Activated naive CD4-positive, alpha-beta T cell treated with anti-CD3 and anti-CD28 coated beads, Interleukin-2, amount 10 ng/mL, durations not matched to agents 7 days and 5 days (primary cell): ENCODE measurements around the gene TMCC3.

Source experiments
- CTCF ChIA-PET: fragments of 350-600 bp; sonication (Branson Sonifier 250); formaldehyde crosslinking; loops from one replicate; lab custom pipeline; 2021; ENCODE audit warnings: antibody characterized with exemption; lab: Charles Lee
- DNase-seq: peaks from one replicate; pipeline ENCODE4 v3.0.0-alpha.2; 2020
- H3K27ac Mint-ChIP-seq: one replicate; pipeline ENCODE4 v1.8.0; 2021; ENCODE audit warnings: mild to moderate bottlenecking, moderate library complexity, mixed read lengths
- H3K27me3 Mint-ChIP-seq: one replicate; pipeline ENCODE4 v1.8.0; 2021; ENCODE audit warnings: mild to moderate bottlenecking, mixed read lengths
- H3K36me3 Mint-ChIP-seq: one replicate; pipeline ENCODE4 v1.8.0; 2021; ENCODE audit warnings: mixed read lengths
- H3K4me1 Mint-ChIP-seq: one replicate; pipeline ENCODE4 v1.8.0; 2021; ENCODE audit warnings: mixed read lengths
- H3K4me3 Mint-ChIP-seq: one replicate; pipeline ENCODE4 v1.8.0; 2021; ENCODE audit warnings: mild to moderate bottlenecking, moderate library complexity, mixed read lengths
- H3K9me3 Mint-ChIP-seq: one replicate; pipeline ENCODE4 v1.8.0; 2021; ENCODE audit warnings: mixed read lengths

Gene TMCC3

DNA sequence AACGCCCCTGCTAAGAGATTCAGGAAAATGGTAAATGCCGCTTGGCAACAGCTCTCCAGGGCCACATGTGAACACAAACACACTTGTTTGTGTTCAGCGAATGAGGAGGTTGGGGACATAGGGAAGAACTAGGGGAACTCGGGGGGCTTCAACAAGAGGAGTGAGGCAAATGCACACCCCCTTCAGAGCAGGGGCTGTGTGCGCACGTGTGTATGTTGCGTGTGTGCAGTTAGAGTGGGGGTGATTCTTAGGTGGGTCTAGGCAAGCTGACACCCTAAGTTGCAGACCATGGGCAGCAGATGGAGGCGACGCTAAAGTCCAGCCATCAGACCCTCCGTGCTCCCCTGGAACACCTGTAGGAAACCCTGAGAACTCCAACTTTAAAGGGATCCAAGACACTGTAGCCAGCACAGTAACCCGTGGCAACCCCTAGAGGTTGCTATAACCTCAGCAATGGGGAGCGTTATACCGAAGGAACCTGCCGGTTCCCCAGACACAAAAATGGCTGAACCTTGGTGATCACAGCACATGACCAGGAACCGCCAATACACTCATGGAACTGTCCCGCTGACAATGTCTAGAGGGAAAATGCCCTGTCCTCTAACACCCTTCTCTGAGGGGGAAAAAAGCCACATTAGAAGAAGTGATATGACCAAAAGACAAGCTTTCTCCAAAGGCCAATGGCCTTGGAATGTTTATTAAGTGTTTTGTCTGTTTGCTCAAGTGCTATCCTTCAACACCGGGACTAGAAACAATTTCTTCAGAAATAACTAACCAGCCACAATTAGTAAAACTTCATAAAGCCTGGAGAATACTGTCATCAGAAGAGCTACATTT is 104.2 kb downstream of the TMCC3 start:
- DNase-seq = no peak
- no peak overlapping the region for H3K27ac Mint-ChIP-seq
- H3K36me3 Mint-ChIP-seq = peaks cover 11% of the 10 kb centered on the region
- CTCF ChIA-PET = interaction anchor here (0.6 to 1.5 kb wide), 2 partner anchors 168 to 218 kb away, joined by 3 read pairs; no protein-coding TSS in a partner anchor
- H3K4me1 Mint-ChIP-seq = no peaks in the 10 kb centered on the region
- H3K9me3 Mint-ChIP-seq = peaks cover 36% of the 10 kb centered on the region
- peaks cover 14% of the 10 kb centered on the region for H3K27me3 Mint-ChIP-seq
- no peak overlapping the region for H3K4me3 Mint-ChIP-seq

DNA sequence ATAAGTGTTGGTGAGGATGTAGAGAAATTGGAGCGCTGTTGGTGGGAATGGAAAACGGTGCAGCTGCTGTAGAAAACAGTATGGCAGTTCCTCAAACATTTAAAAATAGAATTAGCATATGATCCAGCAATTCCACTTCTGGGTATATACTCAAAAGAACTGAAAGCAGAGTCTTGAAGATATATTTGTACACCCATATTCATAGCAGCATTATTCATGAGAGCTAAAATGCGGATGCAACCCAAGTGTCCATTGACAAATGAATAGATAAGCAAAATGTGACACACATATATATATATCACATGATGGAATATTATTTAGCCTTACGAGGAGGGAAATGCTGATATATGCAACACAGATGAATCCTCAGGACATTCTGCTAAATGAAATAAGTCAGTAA is 106.0 kb downstream of the TMCC3 start:
- H3K4me1 Mint-ChIP-seq = no peaks in the 10 kb centered on the region
- peaks cover 19% of the 10 kb centered on the region for H3K27me3 Mint-ChIP-seq
- H3K4me3 Mint-ChIP-seq = no peak overlapping the region
- H3K9me3 Mint-ChIP-seq = peaks cover 36% of the 10 kb centered on the region
- H3K27ac Mint-ChIP-seq = no peak overlapping the region
- H3K36me3 Mint-ChIP-seq = peaks cover 11% of the 10 kb centered on the region
- no peak for DNase-seq
- CTCF ChIA-PET = no interaction called here

DNA sequence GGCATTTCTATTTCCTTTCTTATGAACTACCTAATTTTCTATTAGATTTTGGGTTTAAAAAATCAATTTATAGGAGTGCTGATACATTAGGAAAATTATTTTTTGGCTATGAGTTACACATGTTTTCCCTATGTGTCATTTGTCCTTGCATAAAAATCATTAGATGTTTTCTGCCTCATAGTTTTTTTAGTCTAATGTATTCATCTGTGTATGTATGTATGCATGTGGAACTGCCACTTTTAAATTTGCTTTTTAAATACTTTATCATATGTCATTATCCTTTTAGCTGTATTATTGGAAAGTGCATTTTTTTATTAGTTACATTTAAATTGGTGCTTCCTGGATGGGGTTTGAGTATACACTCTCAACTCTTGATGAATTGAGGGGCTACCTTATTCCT is 112.0 kb downstream of the TMCC3 start:
- Mint-ChIP-seq H3K36me3 (no peaks in the 10 kb centered on the region), H3K27ac (no peak overlapping the region), H3K4me1 (peaks cover 29% of the 10 kb centered on the region), H3K9me3 (no peaks in the 10 kb centered on the region), H3K4me3 (no peak overlapping the region), H3K27me3 (peaks cover 14% of the 10 kb centered on the region)
- CTCF ChIA-PET = no interaction called here
- DNase-seq = no peak

DNA sequence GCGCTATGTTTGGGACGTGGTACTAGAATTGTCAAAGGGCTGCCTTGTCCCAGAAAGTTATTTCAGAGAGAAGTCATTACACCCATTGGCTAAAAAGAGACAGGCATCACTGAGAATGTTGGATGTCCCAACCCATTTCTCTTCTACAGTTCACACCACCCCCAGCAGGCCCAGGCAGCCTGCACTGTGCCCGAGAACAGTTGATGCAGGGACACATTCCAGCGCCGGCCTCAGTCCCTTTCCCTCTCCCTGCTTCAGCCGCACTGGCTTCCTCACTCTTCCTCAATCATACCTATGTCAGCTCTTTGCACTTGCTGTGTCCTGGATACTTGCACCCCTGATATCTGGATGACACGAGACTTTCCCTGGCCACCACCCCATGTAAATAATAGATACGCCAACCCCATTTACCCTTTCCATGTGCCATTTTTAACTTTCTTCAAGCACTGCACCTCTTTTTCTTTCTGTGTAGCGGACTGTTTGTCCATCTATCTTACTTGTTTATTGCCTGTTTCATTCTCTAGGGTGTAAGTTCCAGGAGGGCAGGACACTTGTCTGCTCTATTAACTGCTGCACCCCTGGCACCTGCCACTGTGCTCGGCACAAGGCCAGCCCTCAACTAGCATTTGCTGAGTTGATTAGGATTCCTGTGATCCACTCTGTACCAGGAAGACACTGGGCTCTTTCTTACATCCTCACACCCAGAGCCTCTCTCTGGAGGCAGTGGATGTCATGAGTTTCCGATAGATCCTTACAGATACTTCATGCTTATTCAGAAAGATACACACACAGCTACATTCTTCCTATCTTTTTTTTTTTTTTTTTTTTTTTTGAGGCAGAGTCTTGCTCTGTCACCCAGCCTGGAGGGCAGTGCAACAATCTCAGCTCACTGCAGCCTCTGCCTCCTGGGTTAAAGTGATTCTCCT is 114.1 kb downstream of the TMCC3 start:
- H3K9me3 Mint-ChIP-seq = no peaks in the 10 kb centered on the region
- CTCF ChIA-PET = interaction anchor here (0.7 to 1.3 kb wide), 2 partner anchors 102 to 401 kb away, joined by 3 to 5 read pairs; no protein-coding TSS in a partner anchor
- no peak overlapping the region for H3K4me3 Mint-ChIP-seq
- H3K4me1 Mint-ChIP-seq = peaks cover 36% of the 10 kb centered on the region
- no peak overlapping the region for H3K27ac Mint-ChIP-seq
- no peaks in the 10 kb centered on the region for H3K36me3 Mint-ChIP-seq
- peaks cover 14% of the 10 kb centered on the region for H3K27me3 Mint-ChIP-seq
- no peak for DNase-seq

DNA sequence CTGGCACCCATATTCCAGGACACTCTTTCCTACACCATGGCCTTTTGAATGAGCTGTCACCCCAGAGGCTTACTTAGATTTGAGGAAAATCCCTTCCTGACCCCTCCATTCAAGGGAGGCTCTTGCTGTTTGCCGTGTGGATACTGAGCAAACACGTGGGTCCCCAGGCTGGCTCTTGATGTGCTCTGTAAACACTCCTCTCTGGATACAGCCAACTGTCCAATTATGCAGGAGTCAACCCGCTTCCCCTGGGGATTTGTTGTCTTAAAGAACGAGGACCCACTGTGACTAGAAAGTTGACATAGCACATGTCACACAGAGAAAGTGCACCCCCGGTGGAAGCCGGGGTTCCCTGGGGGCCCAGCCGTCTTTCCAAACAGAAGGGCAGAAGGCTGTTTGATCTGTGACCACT is 114.8 kb downstream of the TMCC3 start:
- Mint-ChIP-seq H3K27me3 (peaks cover 11% of the 10 kb centered on the region), H3K4me1 (peaks cover 36% of the 10 kb centered on the region), H3K9me3 (no peaks in the 10 kb centered on the region), H3K36me3 (no peaks in the 10 kb centered on the region), H3K27ac (no peak overlapping the region), H3K4me3 (no peak overlapping the region)
- DNase-seq = no peak
- CTCF ChIA-PET = interaction anchor here (1.2 to 2.2 kb wide), 4 partner anchors 10 to 794 kb away, joined by 3 to 9 read pairs (median 4); no protein-coding TSS in a partner anchor

DNA sequence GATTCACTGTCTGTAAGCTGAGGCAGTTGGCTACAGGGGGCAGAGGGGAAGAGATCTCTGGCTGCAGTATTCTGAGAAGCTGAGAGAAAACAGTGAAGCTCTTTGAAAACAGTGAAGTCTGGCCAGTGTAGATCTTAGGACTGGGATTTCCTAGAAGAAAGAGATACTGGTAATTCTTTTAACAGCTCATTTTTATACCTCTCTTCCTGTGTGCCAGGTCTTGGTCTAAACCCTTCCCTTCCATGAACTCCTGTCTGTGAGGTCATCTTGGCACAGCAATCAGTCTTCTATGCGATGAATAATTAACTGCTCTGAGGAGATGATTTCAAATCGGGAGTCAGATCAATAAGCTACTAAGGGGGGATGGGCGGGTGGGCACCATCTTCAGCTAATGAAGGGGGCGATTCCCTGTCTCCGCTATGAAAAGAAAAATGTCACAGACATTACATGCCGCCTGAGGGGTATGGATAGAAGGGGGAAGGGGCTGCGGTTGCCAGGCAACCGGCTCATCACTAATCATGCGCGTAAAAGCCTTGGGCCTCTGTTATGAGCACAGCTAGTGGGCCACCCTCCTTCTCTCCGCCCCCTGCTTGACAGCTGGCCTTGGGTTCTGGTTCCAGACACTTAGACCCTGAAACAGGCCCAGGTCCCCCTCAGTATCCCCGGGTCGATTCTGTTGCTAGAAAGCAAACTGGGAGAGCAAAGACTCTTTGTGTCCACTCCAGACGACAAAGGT is 115.4 kb downstream of the TMCC3 start:
- CTCF ChIA-PET = interaction anchor here (1.1 to 2.2 kb wide), 8 partner anchors 10 to 793 kb away, joined by 3 to 14 read pairs (median 4); partner anchors contain the start of gene PLXNC1
- H3K4me3 Mint-ChIP-seq = no peak overlapping the region
- H3K9me3 Mint-ChIP-seq = no peaks in the 10 kb centered on the region
- no peaks in the 10 kb centered on the region for H3K36me3 Mint-ChIP-seq
- peaks cover 36% of the 10 kb centered on the region for H3K4me1 Mint-ChIP-seq
- H3K27ac Mint-ChIP-seq = peak overlapping the region; percentile 80
- H3K27me3 Mint-ChIP-seq = peaks cover 12% of the 10 kb centered on the region
- no peak for DNase-seq

DNA sequence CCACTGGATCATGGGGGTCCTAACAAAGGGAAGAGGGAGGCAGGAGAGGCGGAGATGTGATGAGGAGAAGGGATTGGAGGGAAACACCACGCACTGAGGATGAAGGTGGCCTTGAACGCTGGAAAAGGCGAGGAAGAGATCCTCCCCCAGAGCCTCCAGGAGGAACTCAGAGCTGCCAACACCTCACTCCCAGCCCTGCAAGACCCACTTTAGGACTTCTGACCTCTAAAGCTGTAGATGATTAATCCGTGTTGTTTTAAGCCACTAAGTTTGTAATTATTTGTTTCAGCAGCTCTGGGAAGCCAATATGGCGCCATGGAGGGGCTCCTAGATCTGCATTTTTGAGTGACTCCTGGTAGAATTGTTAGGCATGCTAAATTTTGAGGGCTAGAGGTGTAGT is 116.1 kb downstream of the TMCC3 start:
- Mint-ChIP-seq H3K27me3 (peaks cover 13% of the 10 kb centered on the region), H3K4me3 (no peak overlapping the region)

DNA sequence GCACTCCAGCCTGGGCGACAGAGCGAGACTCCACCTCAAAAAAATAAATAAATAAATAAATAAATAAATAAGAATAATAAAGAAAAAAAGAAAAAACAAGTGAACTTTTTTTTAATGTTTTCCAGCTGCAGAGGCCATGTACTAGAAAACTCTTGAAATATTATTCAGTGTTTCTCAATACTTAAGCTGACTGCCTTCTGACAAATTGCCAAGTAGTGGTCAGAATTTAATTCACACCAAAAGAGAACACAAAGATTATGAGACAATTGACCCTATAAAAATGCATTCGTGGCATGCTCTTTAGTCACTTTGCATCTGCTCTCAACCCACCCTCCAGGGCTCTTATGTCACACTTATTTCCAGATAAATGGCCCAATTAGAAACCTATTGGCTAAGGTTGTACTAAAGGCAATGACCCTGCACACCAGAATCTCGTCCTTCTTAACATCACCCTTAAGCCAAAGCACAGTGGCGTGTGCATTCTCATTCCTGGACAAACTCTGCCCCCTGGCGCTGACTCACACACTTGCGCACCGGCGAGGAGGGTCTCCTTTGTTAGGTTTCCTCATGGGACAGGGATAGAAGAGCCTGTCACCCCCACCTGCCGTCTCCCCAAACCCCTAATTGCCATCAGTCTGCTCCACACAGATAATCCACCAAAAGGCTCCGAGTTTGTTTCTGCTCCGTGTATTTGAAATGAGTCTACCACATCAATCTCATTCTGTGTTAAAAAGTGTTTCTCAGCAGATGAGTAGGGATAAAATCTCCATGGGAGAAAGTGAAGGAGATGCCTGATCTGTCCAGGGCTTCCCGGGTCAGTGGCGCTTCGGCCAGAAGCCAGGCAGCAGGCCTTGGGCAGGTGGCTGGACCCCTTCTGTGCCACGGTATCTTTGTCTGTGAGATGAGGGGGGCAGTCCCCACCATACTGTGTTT is 117.6 kb downstream of the TMCC3 start:
- DNase-seq = peak; percentile 82
- Mint-ChIP-seq H3K4me3 (no peak overlapping the region), H3K27me3 (peaks cover 17% of the 10 kb centered on the region), H3K9me3 (no peaks in the 10 kb centered on the region), H3K36me3 (no peaks in the 10 kb centered on the region), H3K27ac (no peak overlapping the region), H3K4me1 (peaks cover 36% of the 10 kb centered on the region)
- CTCF ChIA-PET = interaction anchor here (0.8 to 3.4 kb wide), 6 partner anchors 204 to 430 kb away, joined by 3 to 17 read pairs (median 6); partner anchors contain the start of gene PLXNC1

More for the DNA sequence above, 116.1 kb downstream of the TMCC3 start:
- no peak for DNase-seq
- Mint-ChIP-seq H3K4me1 (peaks cover 36% of the 10 kb centered on the region), H3K27ac (peak overlapping the region; percentile 80), H3K36me3 (no peaks in the 10 kb centered on the region), H3K9me3 (no peaks in the 10 kb centered on the region)
- CTCF ChIA-PET = interaction anchor here (1.1 to 2.2 kb wide), 8 partner anchors 9 to 792 kb away, joined by 3 to 14 read pairs (median 4); partner anchors contain the start of gene PLXNC1

DNA sequence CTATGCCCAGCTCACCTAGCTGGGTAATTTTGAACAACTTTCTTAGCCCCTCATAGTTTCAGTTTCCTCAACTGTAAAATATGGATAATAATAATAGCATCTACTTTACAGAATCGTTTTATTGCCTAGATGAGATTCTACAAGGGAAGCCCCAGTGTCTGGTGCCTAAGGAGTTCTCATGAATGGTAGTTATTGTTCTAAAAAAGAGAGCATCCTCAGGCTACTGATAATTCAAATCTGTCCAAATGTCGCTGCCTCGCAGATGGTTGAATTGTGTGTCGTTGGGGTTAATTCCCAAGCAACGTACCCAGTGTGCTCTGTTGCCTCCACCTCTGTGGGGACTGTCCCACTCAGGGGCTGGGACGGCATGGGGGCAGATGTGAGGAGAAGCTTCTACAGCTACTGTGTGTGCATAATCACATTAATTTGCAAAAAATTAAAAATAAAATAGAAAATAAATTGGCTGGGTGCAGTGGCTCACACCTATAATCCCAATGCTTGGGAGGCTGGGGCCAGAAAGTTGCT is 119.1 kb downstream of the TMCC3 start:
- H3K27me3 Mint-ChIP-seq = peaks cover 17% of the 10 kb centered on the region
- H3K4me3 Mint-ChIP-seq = no peak overlapping the region
- CTCF ChIA-PET = interaction anchor here (0.9 to 3.4 kb wide), 4 partner anchors 323 to 429 kb away, joined by 3 to 17 read pairs (median 6); no protein-coding TSS in a partner anchor
- no peak for DNase-seq
- no peaks in the 10 kb centered on the region for H3K9me3 Mint-ChIP-seq
- H3K27ac Mint-ChIP-seq = no peak overlapping the region
- peaks cover 33% of the 10 kb centered on the region for H3K4me1 Mint-ChIP-seq
- no peaks in the 10 kb centered on the region for H3K36me3 Mint-ChIP-seq

DNA sequence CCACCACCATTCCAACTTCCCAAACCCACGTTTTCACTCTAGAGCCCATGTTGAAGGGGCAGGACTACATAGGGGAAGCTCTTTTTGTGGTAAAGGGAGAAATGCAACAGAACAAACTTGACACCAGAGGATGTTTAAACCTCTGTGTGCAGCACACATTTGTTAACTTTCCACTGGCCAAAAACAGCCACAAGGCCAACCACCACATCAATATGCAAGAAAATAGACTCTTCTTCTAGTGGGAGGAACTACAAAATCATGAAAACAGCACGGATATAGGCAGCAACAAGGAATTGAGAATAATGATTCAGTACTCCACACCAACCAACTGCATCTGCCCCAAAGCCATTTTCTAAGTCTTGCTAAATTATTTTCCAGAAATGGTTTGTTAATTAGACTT is 124.4 kb downstream of the TMCC3 start:
- Mint-ChIP-seq H3K27me3 (peaks cover 21% of the 10 kb centered on the region), H3K4me3 (no peak overlapping the region), H3K27ac (no peak overlapping the region), H3K9me3 (no peaks in the 10 kb centered on the region), H3K36me3 (no peaks in the 10 kb centered on the region), H3K4me1 (no peaks in the 10 kb centered on the region)
- DNase-seq = no peak
- CTCF ChIA-PET = no interaction called here
